ENCODE data around the gene ZG16. TPM values are rescaled to one million over a fixed set of nuclear protein-coding genes. Genes with fewer than 3 reads are reported as not detected.

Gene ZG16
- total RNA-seq, 1 donor from 2014 or later, result not detected

- no peak for ATAC-seq
These were observed 48.3 kb downstream of the ZG16 start for GRCh38 chr16:29826342-29826695.

DNA sequence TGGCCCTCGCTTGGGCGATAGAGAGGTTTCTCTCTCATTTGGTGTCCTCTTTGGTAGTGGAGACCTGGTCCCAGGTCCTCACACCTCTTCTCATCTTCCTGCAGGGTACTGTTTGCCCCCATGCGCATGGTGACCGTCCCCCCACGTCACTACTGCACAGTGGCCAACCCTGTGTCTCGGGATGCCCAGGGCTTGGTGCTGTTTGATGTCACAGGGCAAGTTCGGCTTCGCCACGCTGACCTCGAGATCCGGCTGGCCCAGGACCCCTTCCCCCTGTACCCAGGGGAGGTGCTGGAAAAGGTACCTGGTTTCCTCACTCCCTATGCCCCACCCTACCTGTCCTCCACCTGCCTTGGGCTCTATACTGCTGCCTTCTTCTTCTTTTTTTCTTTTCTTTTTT, 52.7 kb downstream of the ZG16 start:
- peak; percentile 4 for ATAC-seq

DNA sequence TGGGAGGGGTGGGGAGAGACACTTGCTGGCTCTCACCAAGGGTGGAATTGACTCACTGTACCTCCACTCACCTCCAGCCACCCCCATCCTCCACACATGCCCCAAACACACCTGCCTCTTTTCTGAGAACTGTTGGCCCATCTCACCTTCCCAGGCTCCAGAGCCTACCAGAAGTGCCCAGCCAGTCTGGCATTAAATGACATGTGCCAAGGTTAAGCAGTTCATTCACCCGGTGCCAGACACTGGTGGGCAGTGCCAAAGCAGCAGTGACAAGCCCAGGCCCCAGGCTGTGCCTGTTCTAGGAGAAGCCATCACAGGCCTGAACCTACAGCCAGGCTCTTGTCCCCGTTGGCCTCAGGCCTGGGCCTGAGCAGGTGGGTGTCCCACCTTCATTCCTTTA, 53.4 kb downstream of the ZG16 start:
- peak; percentile 39 for ATAC-seq

Other genes with a start within 250 kb of the ZG16 start
- gene SPN, start 115.0 kb upstream of the ZG16 start, total RNA-seq, result 0.60 TPM
- 0.60 TPM for gene QPRT, start 99.1 kb upstream of the ZG16 start, total RNA-seq
- 0.36 TPM for gene C16orf54, start 32.3 kb upstream of the ZG16 start, total RNA-seq
- gene KIF22, start 12.5 kb downstream of the ZG16 start, total RNA-seq, result 28.7 TPM
- 169 TPM for gene MAZ, start 28.3 kb downstream of the ZG16 start, total RNA-seq
- not detected for gene PRRT2, start 33.9 kb downstream of the ZG16 start, total RNA-seq
- 13.4 TPM for gene PAGR1, start 37.9 kb downstream of the ZG16 start, total RNA-seq
- gene MVP, start 42.2 kb downstream of the ZG16 start, total RNA-seq, result 67.9 TPM
- 36.9 TPM for gene CDIPT, start 85.0 kb downstream of the ZG16 start, total RNA-seq
- 2.9 TPM for gene SEZ6L2, start 121.3 kb downstream of the ZG16 start, total RNA-seq
- 1.00 TPM for gene ASPHD1, start 122.2 kb downstream of the ZG16 start, total RNA-seq
- 11.1 TPM for gene KCTD13, start 148.0 kb downstream of the ZG16 start, total RNA-seq
- gene TMEM219, start 183.8 kb downstream of the ZG16 start, total RNA-seq, result 74.5 TPM
- gene TAOK2, start 195.6 kb downstream of the ZG16 start, total RNA-seq, result 17.7 TPM
- gene HIRIP3, start 217.4 kb downstream of the ZG16 start, total RNA-seq, result 7.1 TPM
- gene INO80E, start 218.0 kb downstream of the ZG16 start, total RNA-seq, result 37.0 TPM
- gene DOC2A, start 232.8 kb downstream of the ZG16 start, total RNA-seq, result 0.20 TPM
- not detected for gene C16orf92, start 244.9 kb downstream of the ZG16 start, total RNA-seq

All from esophagus mucosa (tissue), 1 donor.